ENCODE results near the gene SMARCD2.

The SMARCD2 gene

GRCh38 chr17:63850401-63850800 lies 7.9 kb upstream of the SMARCD2 start:
- no peak for DNase-seq (ENCODE audit: low read depth)

GRCh38 chr17:63848834-63849689 lies 6.6 kb upstream of the SMARCD2 start:
- peak; percentile 84 for DNase-seq (ENCODE audit: low read depth)

GRCh38 chr17:63847525-63848249 lies 5.2 kb upstream of the SMARCD2 start:
- no peak for DNase-seq (ENCODE audit: low read depth)

GRCh38 chr17:63845509-63845908 lies 3.0 kb upstream of the SMARCD2 start:
- no peak for DNase-seq (ENCODE audit: low read depth)

- no peak for DNase-seq (ENCODE audit: low read depth)
Measured at GRCh38 chr17:63843910-63844677, 1.6 kb upstream of the SMARCD2 start.

GRCh38 chr17:63843387-63843888 lies 953 bp upstream of the SMARCD2 start:
- DNase-seq (ENCODE audit: low read depth) = peak; percentile 75

- no peak for DNase-seq (ENCODE audit: low read depth)
Measured at GRCh38 chr17:63842173-63842539, 329 bp downstream of the SMARCD2 start.

GRCh38 chr17:63841350-63842172 lies 924 bp downstream of the SMARCD2 start:
- DNase-seq (ENCODE audit: low read depth) = no peak

GRCh38 chr17:63840591-63841349 lies 1.7 kb downstream of the SMARCD2 start:
- no peak for DNase-seq (ENCODE audit: low read depth)

GRCh38 chr17:63838631-63839171 lies 3.8 kb downstream of the SMARCD2 start:
- DNase-seq (ENCODE audit: low read depth) = peak; percentile 97

- DNase-seq (ENCODE audit: low read depth) = no peak
Measured at GRCh38 chr17:63837962-63838600, 4.4 kb downstream of the SMARCD2 start.

- no peak for DNase-seq (ENCODE audit: low read depth)
Measured at GRCh38 chr17:63837480-63837879, 5.0 kb downstream of the SMARCD2 start.

- DNase-seq (ENCODE audit: low read depth) = no peak
Measured at GRCh38 chr17:63836811-63837210, 5.7 kb downstream of the SMARCD2 start.

GRCh38 chr17:63835167-63835720 lies 7.2 kb downstream of the SMARCD2 start:
- no peak for DNase-seq (ENCODE audit: low read depth)

GRCh38 chr17:63834431-63835166 lies 7.9 kb downstream of the SMARCD2 start:
- DNase-seq (ENCODE audit: low read depth) = peak; percentile 88

GRCh38 chr17:63833741-63834373 lies 8.6 kb downstream of the SMARCD2 start:
- DNase-seq (ENCODE audit: low read depth) = no peak

- DNase-seq (ENCODE audit: low read depth) = no peak
Measured at GRCh38 chr17:63833026-63833740, 9.3 kb downstream of the SMARCD2 start.

GRCh38 chr17:63832455-63832854 lies 10.0 kb downstream of the SMARCD2 start:
- DNase-seq (ENCODE audit: low read depth) = no peak

All from fibroblast of the conjunctiva (primary cell).